GM18499 (cell line): ENCODE data around the gene PKHD1.

Source experiments
- ATAC-seq: cut with Tn5 transposase; IDR thresholded peaks from one replicate; pipeline ENCODE4 v1.9.1; 2021; ENCODE audit warnings: moderate number of reproducible peaks; ENCODE audit not compliant: insufficient read depth, unreplicated experiment

PKHD1 gene

GRCh38 chr6:51827580-51827979 is 259.8 kb downstream of the PKHD1 start:
- ATAC-seq: no peak

GRCh38 chr6:51824940-51825339 is 262.5 kb downstream of the PKHD1 start:
- ATAC-seq: no peak

- no peak for ATAC-seq
These were observed 266.9 kb downstream of the PKHD1 start for GRCh38 chr6:51820555-51820954.

- ATAC-seq: no peak
These were observed 268.8 kb downstream of the PKHD1 start for GRCh38 chr6:51818520-51819022.

GRCh38 chr6:51817832-51818231 is 269.6 kb downstream of the PKHD1 start:
- no peak for ATAC-seq

- no peak for ATAC-seq
These were observed 273.0 kb downstream of the PKHD1 start for GRCh38 chr6:51814418-51814817.

GRCh38 chr6:51813904-51814303 is 273.5 kb downstream of the PKHD1 start:
- ATAC-seq: no peak

GRCh38 chr6:51812231-51812630 is 275.2 kb downstream of the PKHD1 start:
- no peak for ATAC-seq

- peak; percentile 77 for ATAC-seq
These were observed 281.9 kb downstream of the PKHD1 start for GRCh38 chr6:51805517-51805916.

- no peak for ATAC-seq
These were observed 286.8 kb downstream of the PKHD1 start for GRCh38 chr6:51800603-51801002.

- ATAC-seq: no peak
These were observed 294.0 kb downstream of the PKHD1 start for GRCh38 chr6:51793393-51793792.

GRCh38 chr6:51792273-51793030 is 295.0 kb downstream of the PKHD1 start:
- ATAC-seq: no peak

GRCh38 chr6:51790946-51791345 is 296.5 kb downstream of the PKHD1 start:
- no peak for ATAC-seq

- no peak for ATAC-seq
These were observed 299.3 kb downstream of the PKHD1 start for GRCh38 chr6:51788121-51788520.

- ATAC-seq: no peak
These were observed 308.7 kb downstream of the PKHD1 start for GRCh38 chr6:51778666-51779065.

- ATAC-seq: no peak
These were observed 309.8 kb downstream of the PKHD1 start for GRCh38 chr6:51777618-51778017.

- ATAC-seq: no peak
These were observed 311.2 kb downstream of the PKHD1 start for GRCh38 chr6:51775942-51776860.

GRCh38 chr6:51768087-51768486 is 319.3 kb downstream of the PKHD1 start:
- ATAC-seq: no peak

- ATAC-seq: no peak
These were observed 322.2 kb downstream of the PKHD1 start for GRCh38 chr6:51765230-51765629.

GRCh38 chr6:51753635-51754034 is 333.8 kb downstream of the PKHD1 start:
- ATAC-seq: no peak

- no peak for ATAC-seq
These were observed 343.4 kb downstream of the PKHD1 start for GRCh38 chr6:51743999-51744398.
